Gastrocnemius medialis (tissue), 4 donors: Measurements from ENCODE around the gene RBM18.

ENCODE experiments used
- CTCF ChIP-seq, 5 experiments: fragments of 450-650 bp in 3 of 5; fragments of 200-600 bp in 2 of 5; sonication (generic) in 2 of 5; IDR thresholded peaks in 4 of 5; conservative IDR thresholded peaks in 1 of 5; 1 replicate in 4 of 5; 2 replicates in 1 of 5; pipeline ENCODE4 v1.5.1; 2016 to 2019; ENCODE audit warnings: antibody characterized with exemption in 5 of 5, mild to moderate bottlenecking in 3 of 5, moderate library complexity in 3 of 5
- POLR2A ChIP-seq, 2 donors: fragments of 450-650 bp; IDR thresholded peaks; one replicate each; pipeline ENCODE4 v1.6.1; 2017; ENCODE audit warnings: antibody characterized with exemption in 2 of 2, mild to moderate bottlenecking in 2 of 2, moderate library complexity in 2 of 2

GRCh38 chr9:122188369-122188768 is 76.3 kb downstream of the RBM18 start:
- TF ChIP-seq CTCF (IDR thresholded peaks at IDR 0.05 in 4 of 5, conservative IDR thresholded peaks at IDR 0.05 in 1 of 5) (no peak), POLR2A (IDR thresholded peaks at IDR 0.05) (no peak)
